Hepatocyte (in vitro differentiated cells): ENCODE measurements around the gene P2RY8. TPM values are rescaled to one million over a fixed set of nuclear protein-coding genes. Genes with fewer than 3 reads are reported as not detected.

Source experiments
- DNase-seq: peaks from one replicate; pipeline ENCODE4 v3.0.0-alpha.2; 2016; ENCODE audit warnings: low spot score
- H2AFZ ChIP-seq: fragments of 200-600 bp; sonication (generic); 2 replicates; pipeline ENCODE4 v1.6.0; 2016; ENCODE audit warnings: antibody characterized with exemption, mild to moderate bottlenecking
- H3K27ac ChIP-seq: fragments of 200-600 bp; sonication (generic); 2 replicates; pipeline ENCODE4 v1.5.1; 2016; ENCODE audit warnings: mild to moderate bottlenecking
- H3K27me3 ChIP-seq: fragments of 200-600 bp; sonication (generic); 2 replicates; pipeline ENCODE4 v1.6.1; 2016
- H3K36me3 ChIP-seq: fragments of 200-600 bp; sonication (generic); replicated peaks from 2 replicates; pipeline ENCODE4 v1.5.1; 2016; ENCODE audit warnings: low read depth; ENCODE audit not compliant: insufficient read depth
- H3K4me1 ChIP-seq: fragments of 200-600 bp; sonication (generic); 2 replicates; pipeline ENCODE4 v1.5.1; 2016; ENCODE audit warnings: mild to moderate bottlenecking, moderate library complexity; ENCODE audit not compliant: insufficient read depth
- H3K4me2 ChIP-seq: fragments of 200-600 bp; sonication (generic); 2 replicates; pipeline ENCODE4 v1.6.0; 2016
- H3K4me3 ChIP-seq: fragments of 200-600 bp; sonication (generic); 2 replicates; pipeline ENCODE4 v1.5.1; 2016; ENCODE audit warnings: mild to moderate bottlenecking
- H3K79me2 ChIP-seq: fragments of 200-600 bp; sonication (generic); 2 replicates; pipeline ENCODE4 v1.6.0; 2017; ENCODE audit warnings: mild to moderate bottlenecking
- H3K9me2 ChIP-seq: fragments of 200-600 bp; sonication (generic); replicated peaks from 2 replicates; pipeline ENCODE4 v1.6.0; 2017; ENCODE audit warnings: mild to moderate bottlenecking; ENCODE audit not compliant: insufficient read depth
- H3K9me3 ChIP-seq: fragments of 200-600 bp; sonication (generic); 2 replicates; pipeline ENCODE4 v1.5.1; 2016; ENCODE audit warnings: low read depth, mild to moderate bottlenecking
- H4K20me1 ChIP-seq: fragments of 200-600 bp; sonication (generic); 2 replicates; pipeline ENCODE4 v1.6.0; 2016; ENCODE audit warnings: mild to moderate bottlenecking; ENCODE audit not compliant: insufficient read depth, poor library complexity, severe bottlenecking
- CTCF ChIP-seq: fragments of 200-600 bp; sonication (generic); IDR thresholded peaks from 2 replicates; pipeline ENCODE4 v1.5.1; 2016; ENCODE audit warnings: antibody characterized with exemption, mild to moderate bottlenecking; ENCODE audit not compliant: poor library complexity
- EZH2 ChIP-seq: fragments of 200-600 bp; sonication (generic); IDR thresholded peaks from 2 replicates; pipeline ENCODE4 v1.6.1; 2016; ENCODE audit warnings: antibody characterized with exemption, mild to moderate bottlenecking, borderline replicate concordance
- EZH2phosphoT487 ChIP-seq: fragments of 200-600 bp; sonication (generic); IDR thresholded peaks from one replicate; pipeline ENCODE4 v1.6.1; 2018; ENCODE audit warnings: antibody characterized with exemption, mild to moderate bottlenecking, low read depth, moderate library complexity; ENCODE audit not compliant: unreplicated experiment, severe bottlenecking
- WGBS: methylation state at CpG from one replicate; pipeline ENCODE4 v1.1.6; 2016; ENCODE audit warnings: low lambda C conversion rate; ENCODE audit errors: missing lambda C conversion rate; 5-methylcytosine and 5-hydroxymethylcytosine counted together
- polyA plus RNA-seq: library from polyadenylated mRNA; unstranded; fragments of >200 nt; fragmentation: Nextera tagmentation; extraction: Ambion mirVana; gene quantifications from 2 replicates; pipeline ENCODE4 v1.2.1, GENCODE V29; 2016
- total RNA-seq: library from RNA; depleted of rRNA; stranded (reverse); fragments of >200 nt; gene quantifications from 2 replicates; pipeline ENCODE4 v1.2.3, GENCODE V29; 2014

The P2RY8 gene
- total and polyA plus RNA-seq, 2 experiments from 2014 or later = 0.07 to 0.54 TPM

- DNase-seq = no peak
- Histone ChIP-seq H3K36me3 (no peaks in the 10 kb centered on the region), H3K9me3 (no peaks in the 10 kb centered on the region), H3K79me2 (no peaks in the 10 kb centered on the region), H3K4me1 (no peaks in the 10 kb centered on the region), H3K27ac (no peak overlapping the region), H3K9me2 (no peaks in the 10 kb centered on the region), H3K27me3 (no peaks in the 10 kb centered on the region), H4K20me1 (no peaks in the 10 kb centered on the region), H3K4me3 (no peak overlapping the region), H3K4me2 (no peak overlapping the region), H2AFZ (no peak overlapping the region)
- TF ChIP-seq EZH2 (no peak), CTCF (no peak), EZH2phosphoT487 (no peak)
- WGBS = 97% methylated on average over 22 of the region's 22 CpGs
Measured at GRCh38 chrX:1434871-1435240, 102.1 kb downstream of the P2RY8 start.

- TF ChIP-seq EZH2phosphoT487 (no peak), CTCF (no peak), EZH2 (no peak)
- no peaks in the 10 kb centered on the region for H3K79me2 ChIP-seq
- no peaks in the 10 kb centered on the region for H3K9me2 ChIP-seq
- H3K27ac ChIP-seq = no peak overlapping the region
- DNase-seq = no peak
- no peaks in the 10 kb centered on the region for H3K9me3 ChIP-seq
- H3K27me3 ChIP-seq = no peaks in the 10 kb centered on the region
- H3K4me1 ChIP-seq = no peaks in the 10 kb centered on the region
- no peak overlapping the region for H2AFZ ChIP-seq
- WGBS = 96% methylated on average over 19 of the region's 19 CpGs
- no peak overlapping the region for H3K4me3 ChIP-seq
- H3K4me2 ChIP-seq = no peak overlapping the region
- no peaks in the 10 kb centered on the region for H3K36me3 ChIP-seq
- H4K20me1 ChIP-seq = no peaks in the 10 kb centered on the region
Measured at GRCh38 chrX:1433646-1434357, 103.2 kb downstream of the P2RY8 start.

- WGBS = 97% methylated on average over 10 of the region's 10 CpGs
Measured at GRCh38 chrX:1430451-1430850, 106.5 kb downstream of the P2RY8 start.

More at GRCh38 chrX:1430451-1430850, 106.5 kb downstream of the P2RY8 start:
- no peak overlapping the region for H3K4me2 ChIP-seq
- H3K9me2 ChIP-seq = no peaks in the 10 kb centered on the region
- no peaks in the 10 kb centered on the region for H3K79me2 ChIP-seq
- no peaks in the 10 kb centered on the region for H3K27me3 ChIP-seq
- H3K4me1 ChIP-seq = no peaks in the 10 kb centered on the region
- no peaks in the 10 kb centered on the region for H4K20me1 ChIP-seq
- TF ChIP-seq CTCF (no peak), EZH2 (no peak), EZH2phosphoT487 (no peak)
- H3K4me3 ChIP-seq = no peak overlapping the region
- no peak overlapping the region for H2AFZ ChIP-seq
- no peaks in the 10 kb centered on the region for H3K36me3 ChIP-seq
- H3K9me3 ChIP-seq = no peaks in the 10 kb centered on the region
- DNase-seq = no peak
- H3K27ac ChIP-seq = no peak overlapping the region
